HCT116 (cell line): ENCODE results near the gene RBM33. TPM values are rescaled to one million over a fixed set of nuclear protein-coding genes. Genes with fewer than 3 reads are reported as not detected.

Experiments
- ATAC-seq: fragments of 200-7000 bp; cut with Tn5 transposase; 2 replicates; pipeline ENCODE4 v1.9.1; 2020; ENCODE audit warnings: mild to moderate bottlenecking, moderate library complexity
- BruUV-seq: library from RNA; stranded (reverse); fragments of 400-500 nt; replicated peaks from 2 replicates; lab custom pipeline; 2021; lab: Mats Ljungman, UMichigan
- CTCF ChIA-PET: fragments of 300-600 bp; sonication (Branson Sonifier 250); formaldehyde crosslinking; loops from one replicate; lab custom pipeline; 2021; ENCODE audit warnings: antibody characterized with exemption; lab: Charles Lee
- POLR2A ChIA-PET: fragments of 300-600, 350-600 bp; sonication (Branson Sonifier 250); formaldehyde crosslinking; loops from one replicate; lab custom pipeline; 2021; ENCODE audit warnings: antibody characterized with exemption; lab: Charles Lee
- RAD21 ChIA-PET, 2 experiments: fragments of 300-600 bp; sonication (Branson Sonifier 250); formaldehyde crosslinking; loops; one replicate each; lab custom pipeline; 2023; ENCODE audit warnings: low total read pairs in 2 of 2; ENCODE audit not compliant: uncharacterized antibody in 2 of 2, unreplicated experiment in 2 of 2, low non-redundant PET in 1 of 2; lab: Charles Lee
- DNase-seq: peaks from one replicate; pipeline ENCODE4 v3.0.0-alpha.2; 2010; ENCODE audit warnings: low read depth, low spot score
- H2AFZ ChIP-seq: fragments of 200-600 bp; shearing (Covaris generic), sonication (generic); 2 replicates; pipeline ENCODE4 v1.6.1; 2017; ENCODE audit warnings: low read depth, mixed run types, mixed read lengths, antibody characterized with exemption, low read length; ENCODE audit not compliant: poor library complexity, severe bottlenecking
- H3K27ac ChIP-seq: 2 replicates; pipeline ENCODE4 v1.5.1; 2012; ENCODE audit warnings: low read depth, low read length
- H3K27me3 ChIP-seq: fragments of 200-600 bp; sonication (generic); 2 replicates; pipeline ENCODE4 v1.6.1; 2016; ENCODE audit warnings: mixed run types, low read length, mixed read lengths; ENCODE audit not compliant: insufficient read depth
- H3K36me3 ChIP-seq, 2 experiments: fragments of 200-500 bp in 1 of 2; fragments of 200-600 bp in 1 of 2; sonication (Bioruptor generic) in 1 of 2; sonication (generic) in 1 of 2; 2 replicates each; pipeline versions ENCODE4 v1.5.1 to v1.6.1; 2014 to 2016; ENCODE audit warnings: low read length in 2 of 2, inconsistent platforms in 1 of 2, mixed read lengths in 1 of 2, mixed run types in 1 of 2; ENCODE audit not compliant: insufficient read depth in 2 of 2, control insufficient read depth in 1 of 2
- H3K4me1 ChIP-seq, 2 experiments: fragments of 200-600 bp in 1 of 2; sonication (generic) in 1 of 2; 2 replicates each; pipeline versions ENCODE4 v1.5.1 to v1.6.1; 2012 to 2017; ENCODE audit warnings: low read length in 2 of 2, inconsistent platforms in 1 of 2, mild to moderate bottlenecking in 1 of 2, mixed read lengths in 1 of 2, mixed run types in 1 of 2, moderate library complexity in 1 of 2; ENCODE audit not compliant: insufficient read depth in 2 of 2, control insufficient read depth in 1 of 2
- H3K4me2 ChIP-seq: fragments of 200-600 bp; sonication (generic); 2 replicates; pipeline ENCODE4 v1.6.1; 2017; ENCODE audit warnings: mixed run types, low read length, mixed read lengths
- H3K4me3 ChIP-seq, 2 experiments: fragments of 200-600 bp in 1 of 2; sonication (generic) in 1 of 2; replicated peaks in 1 of 2; 2 replicates each; pipeline ENCODE4 v1.5.1; 2011 to 2016; ENCODE audit warnings: low read length in 2 of 2, control low read depth in 1 of 2, low read depth in 1 of 2, mild to moderate bottlenecking in 1 of 2, mixed read lengths in 1 of 2, mixed run types in 1 of 2
- H3K79me2 ChIP-seq: fragments of 200-600 bp; sonication (generic); 2 replicates; pipeline ENCODE4 v1.6.1; 2017; ENCODE audit warnings: mild to moderate bottlenecking, mixed run types, low read length, moderate library complexity, mixed read lengths; ENCODE audit not compliant: insufficient read depth
- H3K9ac ChIP-seq: fragments of 200-600 bp; sonication (generic); 2 replicates; pipeline ENCODE4 v1.6.1; 2016; ENCODE audit warnings: low read length, mixed read lengths
- H3K9me2 ChIP-seq: fragments of 200-600 bp; sonication (generic), shearing (Covaris generic); 2 replicates; pipeline ENCODE4 v1.6.1; 2017; ENCODE audit warnings: mixed run types, mild to moderate bottlenecking, moderate library complexity; ENCODE audit not compliant: insufficient read depth
- H3K9me3 ChIP-seq, 2 experiments: fragments of 200-500 bp in 1 of 2; fragments of 200-600 bp in 1 of 2; sonication (Bioruptor generic) in 1 of 2; sonication (generic) in 1 of 2; 2 replicates each; pipeline ENCODE4 v1.6.1; 2014 to 2017; ENCODE audit warnings: low read length in 2 of 2, mixed read lengths in 2 of 2, inconsistent platforms in 1 of 2, low read depth in 1 of 2, mild to moderate bottlenecking in 1 of 2, mixed run types in 1 of 2, moderate library complexity in 1 of 2; ENCODE audit not compliant: control insufficient read depth in 1 of 2, insufficient read depth in 1 of 2
- H4K20me1 ChIP-seq: fragments of 200-600 bp; sonication (generic), shearing (Covaris generic); 2 replicates; pipeline ENCODE4 v1.6.1; 2017; ENCODE audit warnings: mixed run types, mild to moderate bottlenecking, moderate library complexity; ENCODE audit not compliant: insufficient read depth
- CEBPB ChIP-seq: IDR thresholded peaks from 2 replicates; pipeline ENCODE4 v1.6.1; 2012; ENCODE audit warnings: low read depth
- ELF1 ChIP-seq: IDR thresholded peaks from 2 replicates; pipeline ENCODE4 v1.6.1; 2012; ENCODE audit warnings: low read depth, borderline replicate concordance
- FOSL1 ChIP-seq: IDR thresholded peaks from 2 replicates; pipeline ENCODE4 v1.6.1; 2012; ENCODE audit warnings: low read depth
- MAX ChIP-seq: IDR thresholded peaks from 2 replicates; pipeline ENCODE4 v1.6.1; 2012
- RAD21 ChIP-seq: IDR thresholded peaks from 2 replicates; pipeline ENCODE4 v1.6.1; 2012; ENCODE audit warnings: low read depth, mild to moderate bottlenecking
- TCF7L2 ChIP-seq: IDR thresholded peaks from 2 replicates; pipeline ENCODE4 v1.7.0; 2011; ENCODE audit warnings: borderline replicate concordance, inconsistent platforms; ENCODE audit not compliant: insufficient read depth, insufficient read length; ENCODE audit errors: extremely low read depth
- ZBTB33 ChIP-seq: IDR thresholded peaks from 2 replicates; pipeline ENCODE4 v1.6.1; 2011; ENCODE audit warnings: mild to moderate bottlenecking, low read length, moderate library complexity; ENCODE audit not compliant: insufficient replicate concordance; ENCODE audit errors: extremely low read depth
- intact Hi-C: fragments of 100-400 bp; cut with micrococcal nuclease; formaldehyde crosslinking; loops from 2 replicates; pipeline ENCODE4 v1.10.0; 2022
- total RNA-seq: library from RNA; stranded (reverse); gene quantifications from one replicate; pipeline ENCODE4 v1.2.1, GENCODE V29; 2021; ENCODE audit not compliant: unreplicated experiment

The RBM33 gene
- total RNA-seq, 1 experiment from 2014 or later, result 64.3 TPM

- ChIA-PET RAD21 (no interaction called here), POLR2A (no interaction called here)
- H3K79me2 ChIP-seq, result no peaks in the 10 kb centered on the region
- intact Hi-C loops, result loop anchor here (5.0 to 10.0 kb wide), 3 partner anchors 673 to 1476 kb away; partner anchors contain the start of gene NOM1
- no peaks in the 10 kb centered on the region for H3K9me2 ChIP-seq
- no TSS peak for BruUV-seq
- no peak overlapping the region for H3K4me2 ChIP-seq
- ATAC-seq (no peak), DNase-seq (no peak)
- no peaks in the 10 kb centered on the region for H3K9me3 ChIP-seq
- H3K27me3 ChIP-seq, result no peaks in the 10 kb centered on the region
- no peak overlapping the region for H3K9ac ChIP-seq
- no peaks in the 10 kb centered on the region for H3K36me3 ChIP-seq
- no peak for TF ChIP-seq MAX
- no peak for TF ChIP-seq TCF7L2
- TF ChIP-seq CEBPB, result no peak
- TF ChIP-seq ZBTB33, result no peak
- TF ChIP-seq ELF1, result no peak
- no peak for TF ChIP-seq FOSL1
- no peak for TF ChIP-seq RAD21
- TF ChIP-seq, all 23 proteins: peak for 0
- CTCF ChIA-PET, result no interaction called here
- no peak overlapping the region for H2AFZ ChIP-seq
- H3K4me3 ChIP-seq, result no peak overlapping the region
- no peak overlapping the region for H3K27ac ChIP-seq
- H4K20me1 ChIP-seq, result no peaks in the 10 kb centered on the region
- peaks cover 0 to 5% of the 10 kb centered on the region in 2 experiments; a peak in 1 of 4 replicates for H3K4me1 ChIP-seq
Observed at GRCh38 chr7:155798673-155799439, 154.4 kb downstream of the RBM33 start.
